Raji (cell line): Measurements from ENCODE around the gene SPAG17.

Experiments
- POLR2A ChIP-seq: IDR thresholded peaks from 2 replicates; pipeline ENCODE4 v1.6.1; 2011; ENCODE audit warnings: low read depth, low read length, control low read depth; ENCODE audit not compliant: insufficient read depth

The SPAG17 gene

GRCh38 chr1:118186026-118186425, 998 bp upstream of the SPAG17 start:
- no peak for TF ChIP-seq POLR2A

GRCh38 chr1:118184739-118185083, 317 bp downstream of the SPAG17 start:
- TF ChIP-seq POLR2A, result no peak

GRCh38 chr1:118183586-118183985, 1.4 kb downstream of the SPAG17 start:
- no peak for TF ChIP-seq POLR2A

- TF ChIP-seq POLR2A, result no peak
Measured at GRCh38 chr1:118177998-118178397, 7.0 kb downstream of the SPAG17 start.

- no peak for TF ChIP-seq POLR2A
Measured at GRCh38 chr1:118169016-118169415, 16.0 kb downstream of the SPAG17 start.

GRCh38 chr1:118160806-118161205, 24.2 kb downstream of the SPAG17 start:
- TF ChIP-seq POLR2A, result no peak

- TF ChIP-seq POLR2A, result no peak
Measured at GRCh38 chr1:118159569-118159968, 25.5 kb downstream of the SPAG17 start.

GRCh38 chr1:118158924-118159323, 26.1 kb downstream of the SPAG17 start:
- TF ChIP-seq POLR2A, result no peak

- no peak for TF ChIP-seq POLR2A
Measured at GRCh38 chr1:118157506-118157905, 27.5 kb downstream of the SPAG17 start.

- no peak for TF ChIP-seq POLR2A
Measured at GRCh38 chr1:118155106-118155505, 29.9 kb downstream of the SPAG17 start.

GRCh38 chr1:118154220-118154619, 30.8 kb downstream of the SPAG17 start:
- no peak for TF ChIP-seq POLR2A

- TF ChIP-seq POLR2A, result no peak
Measured at GRCh38 chr1:118151312-118151937, 33.6 kb downstream of the SPAG17 start.

GRCh38 chr1:118149799-118150198, 35.2 kb downstream of the SPAG17 start:
- TF ChIP-seq POLR2A, result no peak

- no peak for TF ChIP-seq POLR2A
Measured at GRCh38 chr1:118148034-118148433, 37.0 kb downstream of the SPAG17 start.

GRCh38 chr1:118147522-118147921, 37.5 kb downstream of the SPAG17 start:
- no peak for TF ChIP-seq POLR2A

GRCh38 chr1:118145721-118146120, 39.3 kb downstream of the SPAG17 start:
- TF ChIP-seq POLR2A, result no peak

GRCh38 chr1:118144684-118145083, 40.3 kb downstream of the SPAG17 start:
- no peak for TF ChIP-seq POLR2A
